MM.1S (cell line): ENCODE measurements around the gene RYK.

Source experiments
- CTCF ChIP-seq: fragments of 300-600 bp; sonication (generic); IDR thresholded peaks from 2 replicates; pipeline ENCODE4 v1.5.1; 2016; ENCODE audit warnings: antibody characterized with exemption, low read length, mixed read lengths
- EZH2 ChIP-seq: fragments of 300-600 bp; sonication (generic); optimal IDR thresholded peaks from 2 replicates; pipeline ENCODE3; 2017; ENCODE audit warnings: low read depth, mild to moderate bottlenecking, antibody characterized with exemption, low read length, mixed read lengths
- EZH2phosphoT487 ChIP-seq: fragments of 300-600 bp; sonication (generic); IDR thresholded peaks from 2 replicates; pipeline ENCODE4 v1.6.1; 2018; ENCODE audit warnings: antibody characterized with exemption, low read length

GRCh38 chr3:134146666-134147065 lies 104.0 kb downstream of the RYK start:
- no peak for TF ChIP-seq CTCF
- TF ChIP-seq EZH2, result no peak
- TF ChIP-seq EZH2phosphoT487, result no peak
